Endothelial cell (in vitro differentiated cells): ENCODE results near the gene ZNF583. TPM values are rescaled to one million over a fixed set of nuclear protein-coding genes. Genes with fewer than 3 reads are reported as not detected.

ENCODE experiments used
- DNase-seq: peaks from one replicate; pipeline ENCODE4 v3.0.0; 2021; ENCODE audit warnings: low spot score
- H3K27ac Mint-ChIP-seq: one replicate; pipeline ENCODE4 v1.8.0; 2021; ENCODE audit warnings: mixed read lengths, inconsistent platforms; ENCODE audit not compliant: unreplicated experiment
- H3K27me3 Mint-ChIP-seq: one replicate; pipeline ENCODE4 v1.8.0; 2021; ENCODE audit warnings: mild to moderate bottlenecking, moderate library complexity, mixed read lengths, inconsistent platforms; ENCODE audit not compliant: unreplicated experiment
- H3K36me3 Mint-ChIP-seq: one replicate; pipeline ENCODE4 v1.8.0; 2021; ENCODE audit warnings: mild to moderate bottlenecking, low read depth, mixed read lengths, inconsistent platforms; ENCODE audit not compliant: unreplicated experiment
- H3K4me1 Mint-ChIP-seq: one replicate; pipeline ENCODE4 v1.8.0; 2021; ENCODE audit warnings: mild to moderate bottlenecking, mixed read lengths, inconsistent platforms; ENCODE audit not compliant: unreplicated experiment
- H3K4me3 Mint-ChIP-seq: one replicate; pipeline ENCODE4 v1.8.0; 2021; ENCODE audit warnings: mild to moderate bottlenecking, mixed read lengths, inconsistent platforms; ENCODE audit not compliant: unreplicated experiment
- H3K9me3 Mint-ChIP-seq: one replicate; pipeline ENCODE4 v1.8.0; 2021; ENCODE audit warnings: mixed read lengths, inconsistent platforms; ENCODE audit not compliant: unreplicated experiment
- total RNA-seq: library from RNA; stranded (reverse); fragmentation: NEBNext Ultra II Directional; extraction: Animal tissue kit (Norgen Biotek cat#: 25700); gene quantifications from one replicate; pipeline ENCODE4 v1.2.1, GENCODE V29; 2021; ENCODE audit not compliant: unreplicated experiment
- TF ChIP-seq, protein P1 (sequence below): fragments of 200-600 bp; sonication (generic); IDR thresholded peaks from one replicate; pipeline ENCODE4 v1.5.0; 2021; ENCODE audit warnings: antibody characterized with exemption; ENCODE audit not compliant: unreplicated experiment

The ZNF583 gene
- total RNA-seq, 1 donor from 2014 or later: 7.8 TPM

DNA sequence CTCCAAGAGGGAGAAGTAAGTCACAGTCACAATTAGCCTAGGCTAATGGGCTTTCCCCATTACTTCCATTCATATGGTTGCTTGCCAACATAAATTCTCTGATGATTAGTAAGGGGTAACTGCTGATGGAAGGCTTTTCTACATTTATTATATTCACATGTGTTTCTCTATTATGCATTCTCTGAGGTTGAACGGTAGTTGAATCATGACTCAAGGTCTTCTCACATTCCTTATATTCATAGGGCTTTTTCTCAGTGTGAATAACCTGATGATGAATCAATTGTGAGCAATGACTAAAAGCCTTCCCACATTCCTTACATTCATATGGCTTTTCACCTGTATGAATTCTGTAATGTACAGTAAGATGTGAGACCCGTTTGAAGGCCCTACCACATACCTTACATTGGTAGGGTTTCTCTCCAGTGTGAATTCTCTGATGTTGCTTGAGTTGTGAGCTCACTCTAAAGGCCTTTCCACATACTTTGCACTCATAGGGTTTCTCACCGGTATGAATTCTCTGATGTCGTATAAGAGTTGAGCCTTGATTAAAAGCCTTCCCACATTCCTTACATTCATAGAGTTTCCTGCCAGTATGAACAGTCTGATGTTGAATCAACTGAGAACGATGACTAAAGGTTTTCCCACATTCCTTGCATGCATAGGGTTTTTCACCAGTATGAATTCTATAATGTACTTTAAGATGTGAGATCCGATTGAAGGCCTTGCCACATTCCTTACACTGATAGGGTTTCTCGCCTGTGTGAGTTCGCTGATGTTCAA lies 20.1 kb upstream of the ZNF583 start:
- TF ChIP-seq, protein P1, sequence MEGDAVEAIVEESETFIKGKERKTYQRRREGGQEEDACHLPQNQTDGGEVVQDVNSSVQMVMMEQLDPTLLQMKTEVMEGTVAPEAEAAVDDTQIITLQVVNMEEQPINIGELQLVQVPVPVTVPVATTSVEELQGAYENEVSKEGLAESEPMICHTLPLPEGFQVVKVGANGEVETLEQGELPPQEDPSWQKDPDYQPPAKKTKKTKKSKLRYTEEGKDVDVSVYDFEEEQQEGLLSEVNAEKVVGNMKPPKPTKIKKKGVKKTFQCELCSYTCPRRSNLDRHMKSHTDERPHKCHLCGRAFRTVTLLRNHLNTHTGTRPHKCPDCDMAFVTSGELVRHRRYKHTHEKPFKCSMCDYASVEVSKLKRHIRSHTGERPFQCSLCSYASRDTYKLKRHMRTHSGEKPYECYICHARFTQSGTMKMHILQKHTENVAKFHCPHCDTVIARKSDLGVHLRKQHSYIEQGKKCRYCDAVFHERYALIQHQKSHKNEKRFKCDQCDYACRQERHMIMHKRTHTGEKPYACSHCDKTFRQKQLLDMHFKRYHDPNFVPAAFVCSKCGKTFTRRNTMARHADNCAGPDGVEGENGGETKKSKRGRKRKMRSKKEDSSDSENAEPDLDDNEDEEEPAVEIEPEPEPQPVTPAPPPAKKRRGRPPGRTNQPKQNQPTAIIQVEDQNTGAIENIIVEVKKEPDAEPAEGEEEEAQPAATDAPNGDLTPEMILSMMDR: no peak
- DNase-seq: no peak
- no peaks in the 10 kb centered on the region for H3K27me3 Mint-ChIP-seq
- no peak overlapping the region for H3K4me3 Mint-ChIP-seq
- peaks cover 4% of the 10 kb centered on the region for H3K9me3 Mint-ChIP-seq
- H3K27ac Mint-ChIP-seq: no peak overlapping the region
- peaks cover 42% of the 10 kb centered on the region for H3K36me3 Mint-ChIP-seq
- peaks cover 4% of the 10 kb centered on the region for H3K4me1 Mint-ChIP-seq

DNA sequence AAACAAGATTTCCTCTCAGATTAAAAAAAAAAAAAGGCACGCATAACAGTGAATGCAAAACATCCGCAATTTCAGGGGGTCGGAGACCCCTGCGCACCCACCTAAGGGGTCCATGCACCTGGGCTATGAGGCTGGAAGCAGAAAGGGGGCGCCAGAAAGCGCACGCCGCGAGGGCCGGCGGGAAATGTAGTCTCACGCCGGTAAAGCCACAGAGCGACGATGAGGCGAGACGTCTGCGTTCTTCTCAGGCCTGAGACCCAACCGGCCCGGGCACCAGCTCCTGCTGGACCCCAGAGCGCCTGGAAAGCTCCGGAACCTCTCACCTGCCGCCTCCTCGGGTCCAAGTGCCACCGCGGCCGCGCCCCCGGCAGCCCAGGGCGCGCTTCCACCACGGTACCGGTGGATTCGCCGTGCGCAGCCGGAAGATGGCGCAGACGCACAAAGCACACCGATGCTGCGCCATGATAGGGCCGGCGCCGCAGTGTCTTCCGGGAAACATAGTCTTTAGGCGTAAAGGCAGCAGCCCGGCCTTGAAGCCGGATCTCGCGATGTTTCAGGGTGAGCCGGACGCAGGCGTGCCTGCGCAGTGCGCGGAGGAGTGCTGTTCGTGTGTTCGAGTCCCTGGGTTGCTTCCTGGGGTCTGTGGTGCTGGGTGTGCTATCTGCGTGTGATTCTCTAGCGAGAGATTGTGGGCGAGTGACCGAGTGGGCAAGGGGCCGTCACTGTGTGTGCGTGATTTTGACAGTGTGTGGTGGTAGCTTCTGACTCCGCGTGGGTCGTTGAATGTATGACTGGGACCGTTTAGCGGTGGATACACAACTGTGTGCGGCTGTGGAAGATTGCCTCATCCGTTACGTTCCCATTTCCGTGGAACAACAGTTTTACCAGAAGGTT lies 10.8 kb upstream of the ZNF583 start, which contains the start of gene ZNF582:
ZNF582 (minus strand) TSS at position 416 of the 894 bp plus-strand sequence. CDS start 1,782 bp downstream, outside the sequence.
- H3K36me3 Mint-ChIP-seq: peaks cover 54% of the 10 kb centered on the region
- H3K4me3 Mint-ChIP-seq: peak within 1 kb of the TSS; percentile 95
- H3K27me3 Mint-ChIP-seq: peaks cover 9% of the 10 kb centered on the region
- H3K4me1 Mint-ChIP-seq: peaks cover 5% of the 10 kb centered on the region
- peaks cover 5% of the 10 kb centered on the region for H3K9me3 Mint-ChIP-seq
- peak within 1 kb of the TSS; percentile 86 for H3K27ac Mint-ChIP-seq
- DNase-seq: peak; percentile 86
- TF ChIP-seq, protein P1: peak; percentile 67

DNA sequence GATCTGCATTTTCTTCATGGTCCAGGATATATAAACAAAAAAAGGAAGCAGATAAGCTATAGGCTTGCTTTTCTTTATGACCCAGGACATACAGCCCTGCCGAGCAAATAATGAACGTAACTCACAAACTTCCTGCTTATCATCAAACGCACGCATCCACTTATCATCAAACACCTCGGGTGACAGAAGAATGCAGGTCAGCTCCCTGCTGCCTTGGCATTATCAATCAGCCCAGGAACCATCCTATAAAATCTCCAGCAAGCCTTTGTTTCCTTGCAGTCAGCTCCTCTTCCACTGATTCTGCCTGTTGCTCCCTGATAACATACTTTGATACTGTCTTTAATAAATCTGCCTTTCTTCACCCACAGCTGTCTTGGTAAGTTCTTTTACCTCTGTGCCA lies 5.3 kb upstream of the ZNF583 start:
- Mint-ChIP-seq H3K9me3 (peaks cover 27% of the 10 kb centered on the region), H3K27me3 (peaks cover 6% of the 10 kb centered on the region), H3K36me3 (peaks cover 77% of the 10 kb centered on the region), H3K4me3 (peak overlapping the region; percentile 82), H3K4me1 (peaks cover 3% of the 10 kb centered on the region), H3K27ac (no peak overlapping the region)
- TF ChIP-seq, protein P1: no peak
- DNase-seq: no peak

- H3K4me1 Mint-ChIP-seq: peaks cover 13% of the 10 kb centered on the region
- no peak overlapping the region for H3K27ac Mint-ChIP-seq
- peaks cover 38% of the 10 kb centered on the region for H3K9me3 Mint-ChIP-seq
- peak overlapping the region; percentile 53 for H3K4me3 Mint-ChIP-seq
- peaks cover 78% of the 10 kb centered on the region for H3K36me3 Mint-ChIP-seq
- peaks cover 16% of the 10 kb centered on the region for H3K27me3 Mint-ChIP-seq
- TF ChIP-seq, protein P1: no peak
- no peak for DNase-seq
These were observed 3.6 kb upstream of the ZNF583 start for GRCh38 chr19:56400485-56400884.
